ENCODE data around the gene TYRO3.

Gene TYRO3

DNA sequence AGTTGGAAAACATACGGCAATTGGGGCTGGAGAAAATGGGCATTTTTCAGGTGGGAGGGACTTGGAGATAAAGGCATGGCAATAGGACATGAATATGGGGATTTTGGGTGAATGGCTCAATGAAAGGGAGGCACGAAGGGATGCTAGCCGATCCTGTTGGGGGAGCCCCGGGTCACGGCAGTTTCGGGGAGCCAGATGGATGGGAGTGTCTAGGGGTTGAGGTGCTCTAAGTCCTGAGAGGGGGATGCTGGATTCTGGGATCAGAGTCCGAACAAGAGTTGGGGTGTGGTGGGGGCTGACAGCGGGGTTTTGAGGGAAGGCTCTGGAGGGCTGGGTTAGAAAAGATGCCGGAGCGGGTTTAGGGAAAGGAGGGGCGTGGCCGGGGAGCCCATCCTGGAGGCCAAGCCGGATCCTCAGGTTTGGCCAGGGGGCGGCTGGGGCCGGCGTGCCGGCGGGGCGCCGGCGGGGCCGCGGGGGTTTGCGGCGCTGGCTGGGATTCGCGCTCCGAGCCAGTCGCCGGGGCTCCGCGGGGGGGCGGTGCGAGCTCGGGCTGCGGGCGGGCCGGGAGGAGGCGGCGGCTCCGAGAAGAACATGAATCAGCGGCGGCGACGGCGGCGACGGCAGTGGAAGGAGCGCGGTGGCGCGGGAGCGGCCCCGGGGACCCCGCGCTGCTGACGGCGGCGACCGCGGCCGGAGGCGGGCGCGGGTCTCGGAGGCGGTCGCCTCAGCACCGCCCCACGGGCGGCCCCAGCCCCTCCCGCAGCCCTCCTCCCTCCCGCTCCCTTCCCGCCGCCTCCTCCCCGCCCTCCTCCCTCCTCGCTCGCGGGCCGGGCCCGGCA is at the start of gene TYRO3:
Gene TYRO3 (plus strand): TSS at position 813 of the 839 bp plus-strand sequence. CDS start 46 bp downstream, outside the sequence.
- DNase-seq (ENCODE audit: low read depth), result peak; percentile 40

DNA sequence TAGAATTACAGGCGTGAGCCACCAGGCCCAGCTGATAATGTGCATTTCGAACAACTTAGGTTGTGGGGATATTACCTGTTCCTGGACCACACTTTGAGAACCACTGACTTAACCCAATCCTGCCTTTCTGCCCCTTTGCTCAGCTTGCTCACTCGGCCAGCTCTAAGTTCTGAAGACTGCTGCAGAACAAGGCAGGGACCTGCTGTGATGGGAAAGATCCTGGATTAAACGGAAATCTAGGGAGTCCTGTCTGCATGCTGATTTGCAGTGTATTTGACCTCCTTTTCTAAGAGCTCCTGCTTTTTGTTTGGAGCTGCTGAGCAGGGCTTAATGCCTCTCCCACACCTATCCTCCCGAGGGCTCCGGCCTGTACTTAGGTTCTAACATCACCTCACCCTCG is 48.3 kb upstream of the TYRO3 start:
- no peak for DNase-seq (ENCODE audit: low read depth)

DNA sequence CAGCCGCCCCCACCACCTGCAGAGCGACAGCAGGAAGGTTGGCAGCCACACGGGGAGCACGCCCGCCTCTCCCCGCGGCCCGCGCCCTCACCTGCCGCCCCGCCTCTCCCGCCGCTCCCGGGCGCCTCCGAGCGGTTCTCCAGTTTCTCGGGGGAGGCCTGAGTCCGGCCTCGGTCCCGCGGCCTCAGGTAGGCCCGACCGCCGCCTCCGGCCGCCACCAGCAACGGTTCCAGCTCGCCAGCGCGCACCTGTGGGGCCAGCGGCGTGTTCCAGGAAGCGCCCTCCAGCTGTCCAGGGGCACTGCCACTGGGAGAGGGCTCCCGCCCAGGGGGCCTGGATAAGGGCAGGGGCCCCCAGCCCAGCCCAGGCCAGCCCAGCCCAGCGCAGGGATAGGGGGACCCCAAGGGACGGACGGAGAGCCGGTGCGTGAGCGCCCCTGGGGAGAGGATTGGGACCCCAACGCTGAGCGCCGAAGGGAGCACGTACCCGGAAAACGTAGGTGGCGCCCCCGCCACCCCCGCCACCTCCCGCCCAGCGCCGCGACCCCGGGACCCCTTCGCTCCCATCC is 47.6 kb upstream of the TYRO3 start:
- DNase-seq (ENCODE audit: low read depth), result no peak

GRCh38 chr15:41511899-41512369 is 47.1 kb upstream of the TYRO3 start:
- DNase-seq (ENCODE audit: low read depth), result no peak

- DNase-seq (ENCODE audit: low read depth), result no peak
Observed at GRCh38 chr15:41512512-41512939, 46.5 kb upstream of the TYRO3 start.

DNA sequence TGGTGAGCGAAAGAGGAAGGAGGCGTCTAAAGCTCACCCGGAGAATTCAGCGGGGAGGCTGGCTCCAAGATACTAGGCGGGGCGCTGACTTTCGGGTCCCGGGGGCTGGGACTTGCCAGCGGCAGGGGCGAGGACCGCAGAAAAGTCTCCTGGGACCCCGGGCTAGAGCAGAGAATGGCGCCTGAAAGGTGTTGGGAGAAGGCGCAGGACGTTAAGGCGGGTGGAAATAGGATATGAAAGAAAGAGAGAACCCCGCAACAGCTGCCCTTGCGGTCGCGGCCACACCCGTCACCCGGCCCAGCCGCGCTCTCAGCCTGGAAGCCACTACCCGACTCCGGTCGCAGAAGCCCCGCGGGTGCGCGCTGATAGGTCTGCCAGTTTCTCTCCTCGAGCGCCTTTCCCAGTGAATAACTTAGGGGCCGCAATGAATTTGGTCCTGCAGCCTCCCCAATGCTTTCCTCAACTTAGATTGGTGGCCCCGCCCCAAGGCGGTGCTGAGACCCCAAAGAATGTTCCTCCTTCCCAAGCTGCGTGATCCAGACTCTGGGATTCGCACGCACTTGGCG is 46.0 kb upstream of the TYRO3 start:
- DNase-seq (ENCODE audit: low read depth), result no peak

DNA sequence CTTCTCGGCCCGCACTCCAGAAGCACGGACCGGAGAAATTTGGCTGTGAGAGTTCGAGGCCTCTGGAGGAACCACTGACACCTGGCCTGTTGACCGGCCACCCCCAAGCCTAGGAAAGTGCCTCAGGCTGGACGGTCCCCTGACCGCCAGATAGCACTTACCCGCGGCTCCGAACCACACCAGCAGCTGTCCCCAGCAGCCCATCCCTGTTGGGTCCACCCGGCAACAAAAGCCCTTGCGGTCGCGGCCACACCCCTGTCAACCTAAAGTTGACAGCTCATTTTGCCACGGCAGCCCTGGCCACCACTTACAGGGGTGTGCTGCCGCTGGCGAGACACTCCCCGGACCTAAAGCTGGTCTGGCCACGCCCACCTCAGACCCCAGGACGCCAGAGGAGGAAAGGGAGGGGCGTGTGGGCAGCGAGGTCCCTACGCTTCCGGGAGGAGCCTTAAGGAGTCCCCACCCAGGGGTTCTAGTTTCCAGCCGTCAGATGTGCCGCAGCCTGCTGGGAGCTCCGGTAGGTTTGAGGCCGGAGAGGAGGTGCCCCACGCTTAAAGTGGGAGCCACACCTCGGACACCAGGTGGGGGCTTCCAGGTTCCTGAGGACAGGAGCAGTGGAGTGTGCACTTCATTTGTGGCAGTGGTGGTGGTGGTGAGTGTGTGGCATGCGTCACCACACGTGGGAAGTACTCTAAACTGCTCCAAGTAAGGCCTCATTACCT is 45.3 kb upstream of the TYRO3 start, which contains the start of gene LTK:
Gene LTK (minus strand): TSS at position 322 of the 722 bp plus-strand sequence. CDS start 118 bp downstream, at position 204.
- DNase-seq (ENCODE audit: low read depth), result no peak

DNA sequence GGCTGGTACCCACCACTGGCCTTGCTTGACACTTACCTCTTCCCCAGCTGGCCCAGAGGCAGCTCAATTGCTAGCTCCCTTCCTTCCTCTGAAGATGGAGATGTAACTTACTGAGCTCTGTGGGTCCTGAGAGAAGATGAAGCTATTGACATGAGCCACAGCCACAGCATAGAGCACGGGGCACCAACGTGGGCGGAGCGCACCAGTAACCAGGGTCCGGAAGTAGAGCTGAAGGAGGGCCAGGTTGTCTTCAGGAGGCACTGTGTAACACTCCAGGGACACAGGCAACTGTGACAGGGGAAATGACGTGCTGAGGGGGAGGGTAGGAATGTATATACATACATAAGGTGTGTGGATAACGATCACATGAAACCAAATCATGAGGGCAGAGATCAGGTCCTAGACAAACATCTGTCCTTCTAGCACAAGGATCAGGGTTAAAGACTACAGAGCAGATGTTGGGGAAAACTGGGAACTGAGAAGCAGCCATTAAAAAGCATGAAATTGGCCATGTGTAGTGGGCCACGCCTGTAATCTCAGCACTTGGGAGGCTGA is 41.0 kb upstream of the TYRO3 start:
- DNase-seq (ENCODE audit: low read depth), result no peak

DNA sequence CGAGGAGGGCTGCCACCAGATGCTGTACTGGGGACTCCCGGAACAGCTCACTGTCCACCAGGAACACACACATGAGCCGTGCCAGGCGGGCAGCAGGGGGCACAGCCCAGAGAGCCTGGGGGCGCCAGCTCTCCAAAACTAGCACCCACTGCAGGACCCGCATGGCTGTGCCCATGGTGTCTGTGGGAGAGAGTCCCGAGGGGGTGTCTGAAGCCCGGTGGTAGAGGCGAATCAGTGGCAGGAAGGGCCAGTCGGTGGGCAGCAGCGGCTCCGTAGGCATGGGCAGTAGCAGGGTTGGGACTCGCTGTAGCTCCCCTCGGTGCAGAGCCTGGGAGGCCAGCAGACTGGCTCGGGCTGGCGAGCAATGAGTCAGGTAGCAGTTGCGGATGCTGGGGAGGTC is 38.4 kb upstream of the TYRO3 start:
- DNase-seq (ENCODE audit: low read depth), result no peak

GRCh38 chr15:41521614-41522013 is 37.4 kb upstream of the TYRO3 start:
- DNase-seq (ENCODE audit: low read depth), result no peak

- DNase-seq (ENCODE audit: low read depth), result peak; percentile 29
Observed at GRCh38 chr15:41523097-41523496, 35.9 kb upstream of the TYRO3 start.

- DNase-seq (ENCODE audit: low read depth), result no peak
Observed at GRCh38 chr15:41530363-41530956, 28.6 kb upstream of the TYRO3 start.

- DNase-seq (ENCODE audit: low read depth), result no peak
Observed at GRCh38 chr15:41535544-41535943, 23.5 kb upstream of the TYRO3 start.

- no peak for DNase-seq (ENCODE audit: low read depth)
Observed at GRCh38 chr15:41536866-41537265, 22.1 kb upstream of the TYRO3 start.

- DNase-seq (ENCODE audit: low read depth), result no peak
Observed at GRCh38 chr15:41543521-41543870, 15.5 kb upstream of the TYRO3 start.

DNA sequence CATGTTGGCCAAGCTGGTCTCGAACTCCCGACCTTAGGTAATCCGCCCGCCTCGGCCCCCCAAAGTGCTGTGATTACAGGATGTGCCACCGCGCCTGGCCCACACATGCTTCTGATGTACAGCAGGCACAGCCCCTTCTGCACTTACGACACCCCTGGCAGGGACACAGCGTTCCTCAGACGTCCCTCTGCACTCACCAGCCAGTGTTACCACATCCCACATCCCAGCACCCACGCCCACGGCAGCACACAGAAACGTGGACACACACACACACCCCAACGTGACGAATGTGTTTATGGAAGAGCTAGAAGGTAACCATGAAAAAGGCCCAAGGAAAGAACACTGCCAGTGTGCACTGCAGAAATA is 14.4 kb upstream of the TYRO3 start:
- peak; percentile 67 for DNase-seq (ENCODE audit: low read depth)

- DNase-seq (ENCODE audit: low read depth), result no peak
Observed at GRCh38 chr15:41545218-41545617, 13.8 kb upstream of the TYRO3 start.

- peak; percentile 17 for DNase-seq (ENCODE audit: low read depth)
Observed at GRCh38 chr15:41546851-41547786, 11.9 kb upstream of the TYRO3 start.

GRCh38 chr15:41550066-41550775 is 8.8 kb upstream of the TYRO3 start:
- DNase-seq (ENCODE audit: low read depth), result peak; percentile 17

GRCh38 chr15:41553731-41554130 is 5.3 kb upstream of the TYRO3 start:
- DNase-seq (ENCODE audit: low read depth), result no peak

All from amniotic epithelial cell (primary cell).